B cell (primary cell): Measurements from ENCODE around the gene VPS25. TPM values are rescaled to one million over a fixed set of nuclear protein-coding genes. Genes with fewer than 3 reads are reported as not detected.

Source experiments
- ATAC-seq: fragments of 200-7000 bp; cut with Tn5 transposase; one replicate; pipeline ENCODE4 v1.10.0; 2021; ENCODE audit warnings: low read depth, mild to moderate bottlenecking, moderate number of reproducible peaks, moderate library complexity
- CTCF ChIA-PET: fragments of 350-600 bp; sonication (Branson Sonifier 250); formaldehyde crosslinking; loops from one replicate; lab custom pipeline; 2021; ENCODE audit warnings: antibody characterized with exemption, inconsistent platforms; lab: Charles Lee
- POLR2A ChIA-PET: fragments of 350-600 bp; sonication (Branson Sonifier 250); formaldehyde crosslinking; loops from one replicate; lab custom pipeline; 2021; ENCODE audit warnings: antibody characterized with exemption; lab: Charles Lee
- DNase-seq: peaks from one replicate; pipeline ENCODE4 v3.0.0; 2013
- H2AFZ ChIP-seq: 2 replicates; pipeline ENCODE4 v1.6.1; 2012; ENCODE audit warnings: mild to moderate bottlenecking, low read depth, low read length; ENCODE audit not compliant: insufficient read depth, poor library complexity, severe bottlenecking
- H3K27ac ChIP-seq, 2 donors: 1 replicate in 1 of 2; 2 replicates in 1 of 2; pipeline ENCODE4 v1.5.1; 2012 to 2013; ENCODE audit warnings: low read length in 2 of 2, mild to moderate bottlenecking in 2 of 2, moderate library complexity in 1 of 2
- H3K27me3 ChIP-seq, 4 experiments: fragments of 200-600 bp in 1 of 4; sonication (generic) in 1 of 4; replicated peaks in 1 of 4; 1 replicate in 2 of 4; 2 replicates in 2 of 4; pipeline versions ENCODE4 v1.6.1 to v1.7.0; 2013 to 2016; ENCODE audit warnings: low read length in 3 of 4, mild to moderate bottlenecking in 2 of 4, mixed read lengths in 1 of 4, moderate library complexity in 1 of 4; ENCODE audit not compliant: insufficient read depth in 4 of 4, control insufficient read depth in 3 of 4; ENCODE audit errors: control extremely low read depth in 1 of 4
- H3K36me3 ChIP-seq, 2 experiments: replicated peaks in 1 of 2; 1 replicate in 1 of 2; 2 replicates in 1 of 2; pipeline versions ENCODE4 v1.6.1 to v1.7.1; 2013; ENCODE audit warnings: low read length in 1 of 2; ENCODE audit not compliant: insufficient read depth in 2 of 2, control insufficient read depth in 1 of 2; ENCODE audit errors: control extremely low read depth in 1 of 2, extremely low read depth in 1 of 2
- H3K4me1 ChIP-seq, 2 donors: fragments of 200-600 bp in 1 of 2; sonication (generic) in 1 of 2; 1 replicate in 1 of 2; 2 replicates in 1 of 2; pipeline versions ENCODE4 v1.5.1 to v1.6.1; 2013 to 2017; ENCODE audit warnings: low read length in 2 of 2; ENCODE audit not compliant: control insufficient read depth in 2 of 2, insufficient read depth in 2 of 2
- H3K4me2 ChIP-seq: replicated peaks from 2 replicates; pipeline ENCODE3; 2012; ENCODE audit warnings: mild to moderate bottlenecking, low read depth, low read length; ENCODE audit not compliant: poor library complexity, severe bottlenecking
- H3K4me3 ChIP-seq, 5 experiments: fragments of 200-600 bp in 1 of 5; sonication (generic) in 1 of 5; 1 replicate in 3 of 5; 2 replicates in 2 of 5; pipeline versions ENCODE4 v1.5.1 to v1.7.0; 2011 to 2016; ENCODE audit warnings: low read length in 4 of 5, mild to moderate bottlenecking in 4 of 5, low read depth in 2 of 5, control low read depth in 1 of 5, moderate library complexity in 1 of 5; ENCODE audit not compliant: insufficient read depth in 1 of 5; ENCODE audit errors: control extremely low read depth in 1 of 5, extremely low read depth in 1 of 5
- H3K79me2 ChIP-seq: fragments of 200-600 bp; sonication (generic); one replicate; pipeline ENCODE4 v1.6.0; 2016; ENCODE audit warnings: low read length; ENCODE audit not compliant: control insufficient read depth, insufficient read depth
- H3K9ac ChIP-seq: fragments of 200-600 bp; sonication (generic); 2 replicates; pipeline ENCODE4 v1.6.1; 2017; ENCODE audit warnings: mild to moderate bottlenecking, low read length, moderate library complexity
- H3K9me3 ChIP-seq, 3 donors: one replicate each; pipeline versions ENCODE4 v1.6.1 to v1.7.1; 2013; ENCODE audit warnings: low read length in 2 of 3; ENCODE audit not compliant: control insufficient read depth in 2 of 3, insufficient read depth in 1 of 3; ENCODE audit errors: control extremely low read depth in 1 of 3
- H4K20me1 ChIP-seq: 2 replicates; pipeline ENCODE4 v1.6.0; 2012; ENCODE audit warnings: mild to moderate bottlenecking, low read length; ENCODE audit not compliant: insufficient read depth, control insufficient read depth, poor library complexity, severe bottlenecking
- H3K27ac Mint-ChIP-seq: one replicate; pipeline ENCODE4 v1.8.0; 2021; ENCODE audit warnings: mixed read lengths
- H3K27me3 Mint-ChIP-seq: one replicate; pipeline ENCODE4 v1.8.0; 2021; ENCODE audit warnings: mixed read lengths
- H3K4me1 Mint-ChIP-seq: one replicate; pipeline ENCODE4 v1.8.0; 2021; ENCODE audit warnings: mixed read lengths
- H3K4me3 Mint-ChIP-seq: one replicate; pipeline ENCODE4 v1.8.0; 2021; ENCODE audit warnings: mixed read lengths
- H3K9me3 Mint-ChIP-seq: one replicate; pipeline ENCODE4 v1.8.0; 2022; ENCODE audit warnings: mixed read lengths; ENCODE audit not compliant: insufficient read depth
- CTCF ChIP-seq: fragments of 200-600 bp; IDR thresholded peaks from one replicate; pipeline ENCODE4 v1.8.0; 2022; ENCODE audit warnings: antibody characterized with exemption, mild to moderate bottlenecking
- EZH2 ChIP-seq: IDR thresholded peaks from 2 replicates; pipeline ENCODE4 v1.6.1; 2012; ENCODE audit warnings: borderline replicate concordance, low read depth, mild to moderate bottlenecking, moderate library complexity, low read length; ENCODE audit not compliant: insufficient read depth, poor library complexity, severe bottlenecking
- WGBS: methylation state at CpG from one replicate; pipeline ENCODE4 v1.1.5; 2013; ENCODE audit warnings: missing lambda C conversion rate; ENCODE audit not compliant: insufficient coverage; 5-methylcytosine and 5-hydroxymethylcytosine counted together
- intact Hi-C: fragments of 100-400 bp; cut with micrococcal nuclease; formaldehyde crosslinking; loops from one replicate; pipeline ENCODE4 v1.10.0; 2022
- polyA plus RNA-seq: library from polyadenylated mRNA; depleted of rRNA; stranded (reverse); fragments of >200 nt; gene quantifications from 2 replicates; pipeline ENCODE4 v1.2.3, GENCODE V29; 2012
- total RNA-seq, 2 donors: library from RNA; stranded (reverse); fragments of 120-200 nt in 1 of 2; gene quantifications; 1 replicate in 1 of 2; 2 replicates in 1 of 2; pipeline versions ENCODE4 v1.2.3 to v1.2.4, GENCODE V29; 2013 to 2022

VPS25 gene
- total and polyA plus RNA-seq, 2 donors (not counting 1 experiment from before 2014, with no cell fraction given): 38.7 to 40.5 TPM

- CTCF ChIA-PET: interaction anchor here (0.6 to 2.2 kb wide), 4 partner anchors 9 to 104 kb away, joined by 3 to 10 read pairs (median 3); partner anchors contain the start of gene VPS25
- no peak for ATAC-seq
Measured at GRCh38 chr17:42818379-42818778, 45.1 kb downstream of the VPS25 start.

More at GRCh38 chr17:42818379-42818778, 45.1 kb downstream of the VPS25 start:
- DNase-seq: no peak
- TF ChIP-seq CTCF: no peak
- no peak for TF ChIP-seq EZH2
- intact Hi-C loops: no loop called here
- Histone ChIP-seq H3K36me3 (peaks cover 6 to 71% of the 10 kb centered on the region in 2 experiments), H3K27me3 (no peaks in the 10 kb centered on the region), H3K27ac (no peak overlapping the region), H4K20me1 (peaks cover 10% of the 10 kb centered on the region), H3K4me2 (no peak overlapping the region), H3K79me2 (peaks cover 39% of the 10 kb centered on the region), H3K9ac (no peak overlapping the region), H3K4me3 (no peak overlapping the region), H3K9me3 (no peaks in the 10 kb centered on the region), H2AFZ (no peak overlapping the region), H3K4me1 (peaks cover 3 to 7% of the 10 kb centered on the region in 2 donors)
- POLR2A ChIA-PET: no interaction called here
- Mint-ChIP-seq H3K27me3 (no peaks in the 10 kb centered on the region), H3K27ac (no peak overlapping the region), H3K4me3 (no peak overlapping the region), H3K9me3 (no peaks in the 10 kb centered on the region), H3K4me1 (peaks cover 12% of the 10 kb centered on the region)
- 100% methylated on average over 4 of the region's 5 CpGs for WGBS
